Measurements from ENCODE around the gene ESR1.
"Not testable (repeated sequence)": the region's sequence is repeated elsewhere in the genome, so short reads cannot be mapped to it uniquely, and the experiment has no call there.

Gene ESR1

GRCh38 chr6:152100183-152100618, 292.7 kb downstream of the ESR1 start:
- DNase-seq = no peak

DNA sequence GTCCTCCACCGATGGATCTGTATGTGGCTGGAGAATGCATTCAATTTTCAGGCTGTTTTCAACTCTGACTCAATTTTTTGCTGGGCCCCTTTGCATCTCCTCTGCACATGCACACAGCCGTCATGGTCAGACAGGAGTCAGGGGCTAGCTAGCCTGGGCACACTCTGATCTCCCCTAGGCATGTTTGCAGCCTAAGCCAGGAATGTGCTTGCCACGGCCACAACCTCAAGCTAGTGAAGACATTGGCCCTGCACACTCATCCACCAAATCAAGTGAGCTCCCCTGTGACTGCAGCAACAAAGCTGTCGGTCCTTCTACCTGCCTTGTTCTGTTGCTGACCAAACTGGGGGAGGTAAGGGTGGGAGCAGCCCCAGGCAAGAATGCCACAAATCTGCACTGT, 300.5 kb downstream of the ESR1 start:
- no peak for DNase-seq

DNA sequence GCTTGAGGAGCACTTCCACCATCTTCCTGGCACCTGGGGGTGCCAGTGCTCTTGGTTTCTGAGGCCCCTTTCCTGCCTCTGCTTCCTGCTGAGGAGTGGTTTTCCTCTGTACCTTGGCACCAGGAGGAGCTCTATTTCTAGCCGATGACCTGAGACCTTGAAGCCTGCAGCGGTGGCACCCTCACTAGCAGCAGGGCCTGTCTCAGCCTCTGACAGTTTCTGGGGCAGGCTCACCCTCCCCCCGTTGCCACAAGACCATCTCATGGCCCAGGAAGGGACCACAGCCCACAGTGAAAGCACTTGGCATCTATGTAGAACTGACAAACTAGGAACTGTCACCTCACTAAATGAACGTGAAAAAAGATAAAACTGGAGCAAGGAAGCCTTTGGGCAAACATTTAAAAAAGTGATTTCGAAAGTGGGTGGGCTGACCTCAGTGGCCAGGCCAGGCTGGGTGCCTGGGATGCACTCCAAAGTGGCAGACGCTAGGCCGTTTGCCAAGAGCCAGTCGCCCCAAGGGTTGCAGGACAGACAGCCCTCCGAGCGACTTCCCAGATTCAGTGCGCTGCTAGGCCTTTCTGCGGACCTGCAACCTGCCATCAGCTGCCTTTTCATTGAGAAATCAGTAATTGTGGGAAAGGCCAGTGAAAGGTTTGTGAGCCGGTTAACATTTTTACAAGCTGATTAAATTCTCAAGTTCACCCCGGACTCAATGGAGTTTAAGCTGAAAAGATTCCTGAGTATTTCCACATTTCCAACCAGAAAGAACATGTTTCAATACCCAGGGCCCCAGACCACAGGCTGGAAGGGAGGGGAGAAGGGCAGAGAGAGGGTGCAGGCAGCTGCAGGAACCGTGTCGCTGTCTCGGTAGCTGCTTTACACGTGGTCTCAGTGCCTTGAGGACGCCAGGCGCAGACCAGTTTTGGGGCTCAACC, 303.7 kb downstream of the ESR1 start:
- no peak for DNase-seq

GRCh38 chr6:152112491-152113261, 305.2 kb downstream of the ESR1 start:
- DNase-seq = no peak

GRCh38 chr6:152117156-152118133, 310.0 kb downstream of the ESR1 start:
- no peak for DNase-seq

DNA sequence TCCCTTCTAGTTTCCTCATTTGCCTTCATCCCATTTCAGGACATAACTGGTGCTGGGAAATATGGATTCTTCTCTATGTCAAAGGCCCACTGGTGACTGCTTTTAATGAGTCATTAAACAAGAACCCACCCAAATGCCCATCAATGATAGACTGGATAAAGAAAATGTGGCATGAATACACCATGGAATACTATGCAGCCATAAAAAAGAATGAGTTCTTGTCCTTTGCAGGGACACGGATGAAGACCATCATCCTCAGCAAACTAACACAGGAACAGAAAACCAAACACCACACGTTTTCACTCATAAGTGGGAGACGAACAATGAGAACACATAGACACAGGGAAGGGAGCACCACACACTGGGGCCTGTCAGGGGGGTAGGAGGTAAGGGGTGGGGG, 310.7 kb downstream of the ESR1 start:
- no peak for DNase-seq

GRCh38 chr6:152118678-152119077, 311.2 kb downstream of the ESR1 start:
- DNase-seq = no peak

GRCh38 chr6:152119831-152120230, 312.3 kb downstream of the ESR1 start:
- DNase-seq = no peak

GRCh38 chr6:152121910-152122309, 314.4 kb downstream of the ESR1 start:
- DNase-seq = no peak

- no peak for DNase-seq
Measured at GRCh38 chr6:152122434-152122833, 315.0 kb downstream of the ESR1 start.

DNA sequence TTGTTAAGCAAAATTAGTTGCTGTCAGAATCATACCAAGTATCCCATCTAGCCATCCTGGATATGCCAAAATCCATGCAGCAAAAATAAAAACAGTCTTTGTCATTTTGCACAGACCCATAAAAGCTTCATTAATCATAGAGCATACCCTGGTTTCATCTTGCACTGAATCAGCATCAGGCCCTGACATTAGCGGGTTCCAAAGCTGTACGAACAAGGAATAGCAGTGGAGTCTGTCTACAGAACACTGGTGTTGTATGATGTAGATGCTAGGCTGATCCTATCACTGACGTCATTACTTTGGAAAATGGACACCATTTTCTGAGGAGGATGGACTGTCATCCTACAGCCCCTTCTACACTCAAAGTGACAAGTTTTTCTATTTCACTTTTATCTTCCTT, 315.6 kb downstream of the ESR1 start:
- no peak for DNase-seq

DNA sequence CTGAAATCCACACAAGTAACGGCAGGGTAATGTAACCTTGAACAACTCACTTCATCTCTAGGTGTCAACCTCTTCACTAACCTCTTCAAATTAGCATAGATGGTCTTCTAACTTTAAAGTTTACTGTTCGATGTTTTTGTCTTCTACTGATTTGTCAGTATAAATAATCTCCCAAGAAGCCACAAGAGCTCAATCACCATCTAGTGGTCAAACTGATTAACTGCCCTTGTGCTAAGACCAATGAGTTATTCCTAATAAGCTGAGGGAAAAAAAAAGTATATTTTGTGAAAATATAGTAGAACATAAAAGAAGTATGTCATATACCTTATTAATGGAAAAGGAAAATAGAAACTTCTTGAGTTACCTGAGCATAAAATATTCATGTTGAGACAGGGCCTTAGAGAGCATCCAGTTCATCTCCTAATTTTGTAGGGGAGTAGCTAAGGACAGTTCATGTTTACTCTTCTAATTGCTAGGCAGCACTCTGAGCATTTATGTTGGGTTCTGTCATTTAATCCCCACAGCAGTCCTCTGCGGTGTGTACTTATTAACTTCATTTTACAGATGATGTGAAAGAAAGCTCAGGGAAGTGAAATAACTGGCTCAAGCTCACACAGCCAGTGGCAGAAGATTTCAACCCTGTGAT, 317.1 kb downstream of the ESR1 start:
- DNase-seq = no peak

- DNase-seq = no peak
Measured at GRCh38 chr6:152127432-152128165, 320.1 kb downstream of the ESR1 start.

DNA sequence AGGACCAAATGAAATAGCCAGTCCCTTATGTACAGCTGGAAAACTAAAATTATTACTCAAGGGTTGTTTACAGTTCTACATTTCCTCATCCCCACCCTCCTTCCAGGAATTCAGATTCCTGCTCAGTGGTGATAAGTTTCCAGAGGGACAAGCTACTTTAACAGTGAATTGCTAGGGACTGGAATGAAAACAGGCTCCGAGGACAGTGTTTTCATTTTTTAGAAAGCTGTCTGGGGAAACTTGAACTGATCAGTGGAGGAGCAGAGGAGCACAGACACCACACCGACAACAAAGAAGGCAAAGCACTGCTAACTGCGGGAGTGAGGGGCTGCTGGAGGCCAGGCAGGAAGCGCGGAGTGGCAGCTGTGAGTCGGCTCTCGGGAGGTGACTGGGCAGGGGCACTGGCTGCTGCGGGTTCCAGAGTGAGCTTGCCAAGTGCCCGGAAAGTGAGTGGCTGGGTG, 322.2 kb downstream of the ESR1 start:
- DNase-seq = no peak

DNA sequence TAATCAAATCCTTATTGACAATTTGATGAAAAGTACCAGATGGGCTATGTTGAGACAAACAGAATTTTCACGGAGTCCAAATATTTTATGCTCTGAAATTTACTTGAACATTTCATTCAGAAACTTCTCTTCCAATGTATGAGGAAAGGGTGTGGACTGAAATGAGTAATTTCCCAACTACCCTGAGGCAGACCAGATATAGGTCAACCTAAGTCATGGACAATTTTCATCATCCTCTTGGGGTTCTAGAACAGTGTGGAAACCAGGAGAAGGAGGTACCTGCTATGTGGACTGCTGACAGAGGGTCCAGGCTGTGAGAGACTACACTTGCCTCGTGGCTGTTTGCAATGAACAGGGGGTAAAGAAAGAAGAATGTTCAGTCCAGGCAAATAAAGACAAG, 323.0 kb downstream of the ESR1 start:
- DNase-seq = no peak

DNA sequence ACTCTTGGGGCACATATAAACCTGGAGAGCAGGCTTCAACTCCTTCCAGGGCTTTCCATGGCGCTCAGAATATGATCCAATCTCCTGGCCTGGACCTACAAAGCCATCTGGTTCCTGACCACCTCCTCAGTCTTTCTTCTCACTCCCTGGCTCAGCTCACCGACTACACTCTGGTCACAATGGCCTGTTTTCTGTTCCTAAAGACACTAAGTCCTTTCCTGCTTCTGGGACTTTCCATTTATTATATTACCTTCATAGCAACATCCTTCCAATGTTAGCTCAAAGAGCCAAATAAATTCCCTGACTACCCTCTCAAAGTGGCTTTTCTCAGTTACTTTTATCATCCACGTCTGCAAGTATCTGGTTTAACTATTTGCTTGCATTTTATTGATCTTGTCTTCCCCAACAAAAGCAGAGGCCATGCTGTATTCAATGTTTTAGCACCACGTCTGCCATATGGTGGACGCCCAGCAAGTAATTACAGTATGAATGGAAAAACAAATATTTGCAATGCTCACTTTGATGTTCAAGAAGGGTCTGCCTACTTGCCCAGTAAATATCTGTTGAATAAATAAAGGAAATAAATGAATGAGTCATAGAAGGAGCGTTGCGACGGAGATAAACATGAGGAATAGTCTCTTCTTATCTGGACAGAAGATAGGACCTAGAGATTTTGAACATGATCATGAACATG, 328.4 kb downstream of the ESR1 start:
- no peak for DNase-seq

- DNase-seq = no peak
Measured at GRCh38 chr6:152136449-152136825, 329.0 kb downstream of the ESR1 start.

GRCh38 chr6:152138344-152138743, 330.9 kb downstream of the ESR1 start:
- not testable (repeated sequence) for DNase-seq

DNA sequence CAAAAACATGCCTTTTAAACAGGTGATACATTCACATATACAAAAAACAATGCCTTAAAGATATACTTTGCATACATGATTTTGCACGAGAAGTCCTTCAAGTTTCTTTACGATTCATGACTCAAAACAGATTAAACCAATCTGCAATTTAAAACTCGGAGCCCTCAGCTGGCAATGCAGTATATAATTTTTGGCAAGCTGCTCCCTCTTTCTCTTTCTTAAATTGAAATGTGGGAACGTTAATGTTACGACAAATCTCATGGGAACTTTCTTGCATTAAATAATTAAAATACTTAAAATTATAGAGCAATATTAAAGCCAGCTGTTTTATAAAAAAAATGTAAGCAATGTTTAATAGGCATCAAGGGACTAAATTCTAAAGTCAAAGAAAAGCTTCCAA, 334.6 kb downstream of the ESR1 start:
- no peak for DNase-seq

GRCh38 chr6:152143359-152143758, 335.9 kb downstream of the ESR1 start:
- no peak for DNase-seq

GRCh38 chr6:152146385-152146784, 338.9 kb downstream of the ESR1 start:
- no peak for DNase-seq

Measured in activated CD4-positive, alpha-beta T cell treated with anti-CD3 and anti-CD28 coated beads, Interleukin-2, amount 50 U/mL, for 1 hour (primary cell).